ENCODE measurements around the gene MMP7.

MMP7 gene

GRCh38 chr11:102520514-102520913 is 10.0 kb downstream of the MMP7 start:
- Histone ChIP-seq H3K9me3 (no peaks in the 10 kb centered on the region), H3K4me3 (no peak overlapping the region), H3K4me1 (no peaks in the 10 kb centered on the region), H3K27me3 (no peaks in the 10 kb centered on the region), H3K27ac (no peak overlapping the region), H3K36me3 (no peaks in the 10 kb centered on the region)
- no peak for TF ChIP-seq CTCF (IDR thresholded peaks at IDR 0.05)
- DNase-seq = no peak
- intact Hi-C loops (cut with DNase I; ENCODE audit: low total_unique reads) = no loop called here

GRCh38 chr11:102518296-102519094 is 12.1 kb downstream of the MMP7 start:
- intact Hi-C loops (cut with DNase I; ENCODE audit: low total_unique reads) = no loop called here
- H3K27ac ChIP-seq = no peak overlapping the region
- no peak for DNase-seq

GRCh38 chr11:102517670-102518069 is 12.9 kb downstream of the MMP7 start:
- no peak for TF ChIP-seq CTCF (IDR thresholded peaks at IDR 0.05)
- Histone ChIP-seq H3K36me3 (no peaks in the 10 kb centered on the region), H3K27ac (no peak overlapping the region), H3K27me3 (no peaks in the 10 kb centered on the region), H3K4me1 (no peaks in the 10 kb centered on the region), H3K9me3 (no peaks in the 10 kb centered on the region), H3K4me3 (no peak overlapping the region)
- DNase-seq = no peak
- intact Hi-C loops (cut with DNase I; ENCODE audit: low total_unique reads) = no loop called here

More at GRCh38 chr11:102518296-102519094, 12.1 kb downstream of the MMP7 start:
- Histone ChIP-seq H3K36me3 (no peaks in the 10 kb centered on the region), H3K4me1 (no peaks in the 10 kb centered on the region), H3K9me3 (no peaks in the 10 kb centered on the region), H3K27me3 (no peaks in the 10 kb centered on the region), H3K4me3 (no peak overlapping the region)
- TF ChIP-seq CTCF (IDR thresholded peaks at IDR 0.05) = no peak

- Histone ChIP-seq H3K27me3 (no peaks in the 10 kb centered on the region), H3K9me3 (no peaks in the 10 kb centered on the region), H3K4me3 (no peak overlapping the region), H3K27ac (no peak overlapping the region), H3K4me1 (peaks cover 0 to 9% (median 0%) of the 10 kb centered on the region in 4 donors), H3K36me3 (no peaks in the 10 kb centered on the region)
- intact Hi-C loops (cut with DNase I; ENCODE audit: low total_unique reads) = no loop called here
- no peak for DNase-seq
- TF ChIP-seq CTCF (IDR thresholded peaks at IDR 0.05) = no peak
Measured at GRCh38 chr11:102516179-102516578, 14.4 kb downstream of the MMP7 start.

GRCh38 chr11:102513869-102514268 is 16.7 kb downstream of the MMP7 start:
- DNase-seq = peak; percentile 65 to 67
- Histone ChIP-seq H3K4me3 (no peak overlapping the region), H3K36me3 (no peaks in the 10 kb centered on the region), H3K4me1 (peaks cover 0 to 10% (median 0%) of the 10 kb centered on the region in 4 donors), H3K27me3 (no peaks in the 10 kb centered on the region), H3K27ac (no peak overlapping the region), H3K9me3 (no peaks in the 10 kb centered on the region)
- TF ChIP-seq CTCF (IDR thresholded peaks at IDR 0.05) = no peak
- intact Hi-C loops (cut with DNase I; ENCODE audit: low total_unique reads) = no loop called here
